Ovary (tissue), 3 donors: ENCODE data around the gene NINJ1.

ENCODE experiments used
- EP300 ChIP-seq: sonication (generic); formaldehyde crosslinking; IDR thresholded peaks from one replicate; pipeline ENCODE4 v1.6.1; 2017; ENCODE audit warnings: antibody characterized with exemption
- TF ChIP-seq, protein P1 (sequence below), 3 donors: fragments of 450-650 bp in 2 of 3; fragments of 200-600 bp in 1 of 3; IDR thresholded peaks; one replicate each; pipeline versions ENCODE4 v1.5.1 to v1.8.0; 2016 to 2022; ENCODE audit warnings: antibody characterized with exemption in 3 of 3, mild to moderate bottlenecking in 1 of 3
- donor health status: DM: no; HTN: no; CAD: no.

DNA sequence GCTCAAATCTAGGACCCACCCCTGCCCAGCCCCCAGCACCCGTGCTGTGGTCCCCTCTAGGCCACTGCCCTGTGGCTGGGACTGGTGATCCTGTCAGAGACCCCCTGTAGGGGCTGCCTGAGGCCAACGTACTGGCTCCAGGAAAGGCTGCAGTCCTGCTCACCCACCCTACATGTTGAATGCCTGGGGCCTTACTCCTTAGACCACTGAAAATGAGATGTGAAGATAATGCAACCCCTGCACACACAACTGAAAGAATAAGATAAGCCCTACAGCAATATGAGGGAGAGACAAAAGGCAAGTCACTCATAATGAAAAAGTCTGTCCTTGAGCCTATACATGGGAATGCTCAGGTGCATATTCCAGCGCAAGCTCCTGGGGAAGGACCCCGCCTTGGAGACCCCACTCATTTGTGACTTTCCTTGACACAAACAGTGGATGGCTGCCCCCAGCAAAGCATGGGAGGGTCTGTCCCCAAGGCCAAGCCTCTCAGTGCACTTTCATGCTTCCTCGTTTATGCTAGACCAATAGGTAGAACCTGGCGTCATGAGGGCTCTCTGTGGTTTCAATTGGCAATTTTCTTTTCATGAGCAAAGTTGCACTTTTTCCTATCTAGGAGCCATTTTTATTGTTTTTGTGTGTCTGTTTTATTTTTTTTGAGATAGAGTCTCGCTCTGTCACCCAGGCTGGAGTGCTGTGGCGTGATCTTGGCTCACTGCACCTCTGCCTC, 37.4 kb upstream of the NINJ1 start:
- TF ChIP-seq, protein P1, sequence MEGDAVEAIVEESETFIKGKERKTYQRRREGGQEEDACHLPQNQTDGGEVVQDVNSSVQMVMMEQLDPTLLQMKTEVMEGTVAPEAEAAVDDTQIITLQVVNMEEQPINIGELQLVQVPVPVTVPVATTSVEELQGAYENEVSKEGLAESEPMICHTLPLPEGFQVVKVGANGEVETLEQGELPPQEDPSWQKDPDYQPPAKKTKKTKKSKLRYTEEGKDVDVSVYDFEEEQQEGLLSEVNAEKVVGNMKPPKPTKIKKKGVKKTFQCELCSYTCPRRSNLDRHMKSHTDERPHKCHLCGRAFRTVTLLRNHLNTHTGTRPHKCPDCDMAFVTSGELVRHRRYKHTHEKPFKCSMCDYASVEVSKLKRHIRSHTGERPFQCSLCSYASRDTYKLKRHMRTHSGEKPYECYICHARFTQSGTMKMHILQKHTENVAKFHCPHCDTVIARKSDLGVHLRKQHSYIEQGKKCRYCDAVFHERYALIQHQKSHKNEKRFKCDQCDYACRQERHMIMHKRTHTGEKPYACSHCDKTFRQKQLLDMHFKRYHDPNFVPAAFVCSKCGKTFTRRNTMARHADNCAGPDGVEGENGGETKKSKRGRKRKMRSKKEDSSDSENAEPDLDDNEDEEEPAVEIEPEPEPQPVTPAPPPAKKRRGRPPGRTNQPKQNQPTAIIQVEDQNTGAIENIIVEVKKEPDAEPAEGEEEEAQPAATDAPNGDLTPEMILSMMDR (IDR thresholded peaks at IDR 0.05), result no peak
- TF ChIP-seq EP300, result no peak
